ENCODE measurements around the gene SLC22A4. TPM values are rescaled to one million over a fixed set of nuclear protein-coding genes. Genes with fewer than 3 reads are reported as not detected.

The SLC22A4 gene
- total RNA-seq, 1 donor from 2014 or later, result 0.25 TPM

DNA sequence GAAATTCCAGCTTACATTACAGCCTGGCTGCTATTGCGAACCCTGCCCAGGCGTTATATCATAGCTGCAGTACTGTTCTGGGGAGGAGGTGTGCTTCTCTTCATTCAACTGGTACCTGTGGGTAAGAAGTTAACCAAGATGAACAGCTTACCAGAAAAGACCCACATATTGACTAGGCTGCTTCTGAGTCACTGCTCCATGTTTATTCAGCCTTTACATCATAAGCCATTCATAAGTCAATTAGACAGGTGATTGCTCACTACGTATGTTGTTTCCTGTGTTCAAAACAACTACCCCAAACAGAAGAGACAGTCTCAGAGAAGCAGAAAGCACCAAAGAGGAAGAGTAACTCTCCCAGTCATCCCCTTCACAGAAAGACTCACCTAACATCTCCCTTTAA lies 40.6 kb downstream of the SLC22A4 start:
- intact Hi-C loops (cut with micrococcal nuclease), result no loop called here

DNA sequence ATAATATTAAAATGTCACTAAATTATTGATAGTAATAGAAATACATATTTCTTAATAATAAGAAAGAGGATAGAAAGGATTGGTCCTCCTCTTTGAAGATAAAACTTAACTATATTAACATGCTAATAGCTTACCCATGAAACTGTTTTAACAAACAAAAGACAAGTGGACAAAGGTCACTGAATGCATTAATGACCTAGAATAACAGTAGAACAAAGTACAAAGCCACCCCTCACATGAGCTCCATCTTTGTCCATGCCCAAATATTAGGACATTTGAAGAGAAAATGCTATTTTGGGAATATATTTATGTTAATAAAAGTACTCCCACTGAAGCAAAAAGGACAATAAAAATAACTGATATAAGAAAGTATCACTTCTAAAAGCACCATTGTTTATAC lies 41.2 kb downstream of the SLC22A4 start:
- intact Hi-C loops (cut with micrococcal nuclease), result no loop called here

DNA sequence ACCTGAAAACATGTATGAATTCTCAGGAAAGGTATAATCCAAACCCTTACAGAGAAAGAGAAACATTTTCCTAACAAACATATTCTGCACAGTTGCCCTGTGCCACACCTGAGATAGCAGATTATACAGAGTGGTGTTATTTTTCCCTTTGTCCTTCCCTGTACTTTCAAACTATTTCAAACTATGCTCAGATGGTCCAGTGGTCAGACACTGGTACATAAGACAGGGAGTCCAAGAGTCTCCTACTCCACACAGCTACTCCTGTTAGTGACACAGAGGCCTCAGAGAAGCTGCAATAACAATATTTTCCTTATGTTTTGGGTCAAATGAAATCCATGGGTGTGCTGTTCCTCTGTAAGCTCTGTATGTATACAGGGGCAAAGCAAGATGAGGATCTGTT lies 45.3 kb downstream of the SLC22A4 start:
- intact Hi-C loops (cut with micrococcal nuclease), result no loop called here

DNA sequence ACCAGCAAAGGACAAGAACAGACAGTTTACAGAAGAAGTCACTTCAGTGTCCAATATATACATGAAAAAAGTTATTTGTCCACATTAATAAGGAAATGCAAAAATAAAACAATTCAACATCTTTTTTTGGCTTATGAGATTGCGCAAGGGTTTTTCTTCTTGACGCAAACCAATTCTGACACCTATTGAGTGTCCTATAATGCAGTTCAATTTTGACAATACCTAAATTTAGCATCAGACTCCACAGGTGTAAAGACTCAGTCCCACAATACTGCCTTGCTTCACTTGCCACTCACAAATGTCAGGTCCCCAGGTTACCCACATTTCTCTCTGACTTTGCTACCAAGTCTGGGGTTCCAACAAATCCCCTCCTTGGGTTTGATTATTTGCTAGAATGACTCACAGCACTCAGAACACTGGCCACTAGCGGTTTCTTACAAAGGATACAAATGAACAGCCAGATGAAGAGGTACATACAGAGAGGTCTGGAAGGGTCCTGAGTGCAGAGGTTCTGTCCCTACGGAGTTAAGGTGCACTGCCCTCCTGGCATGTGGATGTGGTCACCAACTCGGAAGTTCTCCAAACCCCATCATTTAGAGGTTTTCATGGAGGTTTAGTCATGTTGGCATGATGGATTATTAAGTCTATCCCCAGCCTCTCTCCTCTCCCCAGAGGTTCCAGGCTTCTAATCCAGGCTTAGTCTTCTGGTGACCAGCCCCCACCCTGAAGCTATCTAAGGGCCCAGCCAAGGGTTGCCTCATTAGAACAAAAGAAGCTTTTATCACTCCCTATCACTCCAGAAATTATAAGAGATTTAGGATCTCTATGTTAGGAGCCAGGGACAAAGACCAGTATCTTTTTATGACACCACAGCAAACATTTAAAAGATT lies 48.3 kb downstream of the SLC22A4 start:
- intact Hi-C loops (cut with micrococcal nuclease), result no loop called here

DNA sequence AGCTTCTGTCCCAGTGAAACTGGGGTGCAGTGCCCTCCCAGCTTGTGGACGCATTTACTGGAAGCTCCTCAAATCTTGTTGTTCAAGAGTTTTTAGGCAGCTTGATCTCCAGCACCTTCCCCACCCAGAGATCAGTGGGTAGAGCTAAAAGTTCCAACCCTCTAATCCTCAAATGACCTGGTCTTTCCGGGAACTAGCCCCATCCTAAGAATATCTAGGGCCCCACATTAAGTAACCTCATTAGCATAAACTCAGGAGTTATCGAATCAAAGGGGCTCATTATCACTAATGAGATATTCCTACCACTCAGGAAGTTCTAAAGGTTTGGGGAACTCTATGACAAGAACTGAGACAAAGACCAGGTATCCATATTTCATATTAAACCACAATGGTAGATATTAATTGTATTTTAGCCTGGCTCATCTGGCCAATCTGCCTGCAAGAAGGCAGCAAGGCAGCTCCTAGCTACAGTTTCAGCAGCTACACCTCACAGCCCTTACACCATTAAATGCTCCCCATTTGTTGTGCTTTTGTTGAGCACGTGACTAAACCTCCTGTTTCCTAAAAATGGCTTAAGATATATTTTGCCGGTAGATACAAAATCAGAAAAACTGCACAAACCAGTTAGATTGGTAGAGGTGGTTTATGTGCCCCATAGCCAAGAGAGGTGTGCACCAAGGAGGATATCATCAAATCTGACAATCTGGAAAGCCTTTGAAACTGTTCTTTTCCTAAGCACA lies 50.8 kb downstream of the SLC22A4 start:
- intact Hi-C loops (cut with micrococcal nuclease), result no loop called here

DNA sequence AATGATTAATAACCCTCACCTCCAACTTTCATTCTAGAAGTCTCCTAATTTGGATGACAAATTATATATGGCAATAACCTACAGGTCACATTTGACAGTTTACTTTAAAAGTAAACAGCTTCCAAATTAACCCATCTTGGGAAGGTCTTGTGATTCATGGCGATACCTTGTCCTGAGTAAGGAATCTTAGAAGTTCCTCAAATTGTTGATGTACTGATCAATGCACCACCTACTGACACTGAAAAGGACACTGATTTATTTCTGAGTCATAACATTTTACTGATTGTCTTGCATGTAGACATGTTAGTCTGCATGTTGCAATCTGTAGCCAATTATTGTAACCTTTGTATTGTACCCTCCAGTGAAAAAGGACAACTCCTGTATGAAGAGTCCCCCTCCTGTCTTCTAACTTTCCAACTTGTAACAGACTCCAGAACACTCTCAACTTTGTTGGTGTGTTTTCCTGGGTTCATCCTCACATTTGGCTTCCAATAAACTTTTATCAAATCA lies 59.3 kb downstream of the SLC22A4 start:
- intact Hi-C loops (cut with micrococcal nuclease), result no loop called here

DNA sequence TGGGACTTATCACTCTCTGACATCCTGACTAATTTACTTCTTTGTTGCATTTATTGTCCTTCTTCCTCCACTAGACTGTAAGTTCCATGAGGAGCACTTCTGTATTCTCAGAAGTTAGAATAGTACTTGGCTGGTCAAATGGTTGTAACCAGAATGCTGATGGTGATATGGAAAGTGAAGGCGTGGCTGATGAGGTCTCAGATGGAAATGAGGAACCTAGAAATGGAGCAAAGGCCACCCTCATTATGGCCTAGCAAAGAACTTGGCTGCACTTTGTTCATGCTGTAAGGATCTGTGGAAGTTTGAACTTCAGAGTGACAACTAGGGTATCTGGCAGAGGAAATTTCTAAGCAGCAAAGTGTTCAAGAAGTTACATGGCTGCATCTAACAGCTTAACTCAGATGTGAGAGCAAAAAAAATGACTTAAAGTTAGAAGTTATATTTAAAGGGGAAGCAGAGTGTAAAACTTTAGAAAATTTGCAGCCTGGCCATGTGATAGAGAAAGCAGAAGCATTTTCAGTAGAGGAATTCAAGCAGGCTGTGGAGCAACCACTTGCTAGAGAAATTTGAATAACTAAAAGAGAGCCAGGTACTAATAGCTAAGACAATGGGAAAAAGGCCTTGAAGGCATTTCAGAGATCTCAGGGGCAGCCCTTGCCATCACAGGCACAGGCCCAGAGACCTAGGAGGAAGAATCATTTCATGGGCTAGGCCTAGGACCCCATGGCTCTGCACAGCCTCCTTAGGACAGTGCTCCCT lies 60.4 kb downstream of the SLC22A4 start:
- intact Hi-C loops (cut with micrococcal nuclease), result no loop called here

DNA sequence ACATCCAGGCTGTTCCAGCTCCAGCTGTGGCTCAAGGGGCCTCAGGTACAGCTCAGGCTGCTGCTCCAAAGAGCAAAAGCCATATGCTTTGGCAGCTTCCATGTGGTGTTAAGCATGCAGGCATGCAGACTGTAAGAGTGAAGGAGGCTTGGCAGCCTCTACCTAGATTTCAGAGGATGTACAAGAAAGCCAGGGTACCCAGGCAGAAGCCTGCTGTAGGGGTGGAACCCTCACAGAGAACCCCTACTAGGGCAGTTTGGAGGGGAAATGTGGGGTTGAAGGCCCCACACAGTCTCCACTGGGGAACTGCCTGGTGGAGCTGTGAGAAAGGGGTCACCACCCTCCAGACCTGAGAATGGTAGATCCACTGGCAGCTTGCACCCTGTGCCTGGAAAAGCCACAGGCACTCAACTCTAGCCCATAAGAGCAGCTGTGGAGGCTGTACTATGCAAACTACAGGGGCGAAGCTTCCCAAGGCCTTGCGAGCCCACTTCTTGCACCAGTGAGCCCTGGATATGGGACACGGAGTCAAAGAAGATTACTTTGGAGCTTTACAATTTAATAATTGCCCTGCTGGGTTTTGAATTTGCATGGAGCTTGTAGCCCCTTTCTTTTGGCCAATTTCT lies 61.1 kb downstream of the SLC22A4 start:
- intact Hi-C loops (cut with micrococcal nuclease), result no loop called here

DNA sequence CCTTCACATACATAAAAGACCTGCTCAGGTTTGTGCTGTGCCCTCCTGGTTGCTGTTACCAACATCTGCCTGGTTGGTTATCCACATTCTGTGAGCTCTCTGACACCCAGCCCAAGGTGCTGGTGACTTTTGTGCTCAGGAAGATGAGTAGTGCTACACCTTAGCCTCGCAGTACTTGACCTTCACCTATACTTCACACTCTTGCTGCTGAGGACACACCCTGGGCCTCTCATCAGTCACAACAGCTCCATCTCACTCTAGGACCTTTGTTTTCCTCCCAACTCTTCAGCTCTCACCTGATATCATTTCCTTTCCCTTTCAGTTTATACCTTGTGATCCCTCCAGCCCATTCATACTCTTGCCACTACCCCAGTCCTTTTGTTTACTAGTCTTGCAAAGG lies 64.6 kb downstream of the SLC22A4 start:
- intact Hi-C loops (cut with micrococcal nuclease), result no loop called here

DNA sequence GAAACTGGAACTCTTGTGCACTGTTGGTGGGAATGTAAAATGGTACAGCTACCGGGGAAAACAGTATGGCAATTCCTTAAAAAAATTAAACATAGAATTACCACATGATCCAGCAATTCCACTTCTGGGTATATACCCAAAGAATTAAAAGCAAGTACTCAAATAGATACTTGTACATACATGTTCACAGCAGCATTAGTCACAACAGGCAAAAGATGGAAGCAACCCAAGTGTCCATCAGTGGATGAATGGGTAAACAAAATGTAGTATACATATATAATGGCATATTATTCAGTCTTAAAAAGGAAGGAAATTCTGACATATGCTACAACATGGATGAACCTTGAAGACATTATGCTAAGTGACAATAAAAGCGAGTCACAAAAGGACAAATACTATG lies 67.9 kb downstream of the SLC22A4 start:
- intact Hi-C loops (cut with micrococcal nuclease), result no loop called here

DNA sequence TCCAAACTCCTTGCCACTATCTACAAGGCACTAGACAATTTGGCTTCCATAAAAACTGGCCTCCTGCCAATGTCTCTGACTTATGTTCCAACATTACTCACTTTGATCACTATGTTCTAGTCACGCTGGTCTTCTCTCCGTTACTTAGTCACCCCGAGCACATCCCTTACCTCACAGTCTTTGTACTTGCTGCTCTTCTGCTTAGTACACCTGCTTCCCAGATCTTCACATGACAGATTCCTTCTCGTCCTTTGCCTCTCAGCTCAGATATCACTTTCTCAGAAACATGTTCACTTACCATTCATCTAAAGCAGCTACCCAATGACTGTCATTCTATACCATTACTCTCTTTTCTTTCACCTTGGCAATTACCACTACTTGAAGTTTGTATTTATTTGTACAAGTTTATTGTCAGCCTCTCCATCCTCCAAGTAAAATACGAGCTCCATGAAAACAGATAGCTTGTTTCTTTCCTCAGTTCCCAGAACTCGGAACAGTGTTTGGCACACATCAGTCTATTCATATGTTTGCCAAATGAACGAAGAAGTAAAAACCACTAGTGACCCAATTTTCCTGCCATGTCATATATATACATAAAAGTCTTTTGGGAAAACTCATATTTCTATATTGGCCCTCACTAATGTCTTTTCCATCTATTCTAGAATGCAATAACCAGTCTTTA lies 69.4 kb downstream of the SLC22A4 start:
- intact Hi-C loops (cut with micrococcal nuclease), result no loop called here

DNA sequence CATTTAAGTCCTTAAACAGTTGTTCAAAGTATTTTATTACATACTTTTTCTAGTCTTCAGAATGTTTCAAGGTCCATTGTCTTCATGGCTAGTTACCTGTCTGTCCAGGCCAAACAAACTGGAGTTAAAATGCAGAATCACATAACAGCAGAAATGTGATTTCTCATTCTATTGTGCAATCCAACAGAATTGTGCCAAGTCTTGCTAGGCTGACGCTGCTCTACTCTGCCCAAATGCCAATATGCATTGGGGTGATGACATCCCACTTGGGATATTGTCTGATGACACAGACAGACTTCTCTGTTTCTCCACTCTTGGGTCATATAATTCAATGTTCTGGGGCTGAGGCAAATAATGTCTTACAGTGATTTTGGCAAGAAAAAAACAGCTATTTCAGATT lies 70.1 kb downstream of the SLC22A4 start:
- intact Hi-C loops (cut with micrococcal nuclease), result no loop called here

DNA sequence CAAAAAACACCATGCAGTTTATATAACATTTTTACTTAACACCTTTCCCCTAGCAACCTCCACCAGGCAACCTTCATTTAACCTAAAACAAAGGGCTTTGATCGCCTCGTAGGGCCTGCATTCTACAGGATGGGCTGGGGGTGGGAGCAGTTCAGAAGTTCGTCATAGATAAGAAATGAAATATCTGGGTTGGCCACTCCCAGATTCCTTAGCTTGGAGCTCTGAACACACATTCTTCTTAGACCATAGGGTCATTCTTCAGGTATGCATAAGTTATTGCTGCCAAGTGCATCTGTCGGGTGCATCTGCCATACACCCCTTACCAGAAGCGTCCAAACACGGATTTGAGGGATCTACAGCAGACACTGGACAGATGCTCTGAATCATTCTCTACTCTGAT lies 71.0 kb downstream of the SLC22A4 start:
- intact Hi-C loops (cut with micrococcal nuclease), result loop anchor here (5.0 kb wide), 1 partner anchor 303 kb away; the partner anchor contains the start of gene IL3

DNA sequence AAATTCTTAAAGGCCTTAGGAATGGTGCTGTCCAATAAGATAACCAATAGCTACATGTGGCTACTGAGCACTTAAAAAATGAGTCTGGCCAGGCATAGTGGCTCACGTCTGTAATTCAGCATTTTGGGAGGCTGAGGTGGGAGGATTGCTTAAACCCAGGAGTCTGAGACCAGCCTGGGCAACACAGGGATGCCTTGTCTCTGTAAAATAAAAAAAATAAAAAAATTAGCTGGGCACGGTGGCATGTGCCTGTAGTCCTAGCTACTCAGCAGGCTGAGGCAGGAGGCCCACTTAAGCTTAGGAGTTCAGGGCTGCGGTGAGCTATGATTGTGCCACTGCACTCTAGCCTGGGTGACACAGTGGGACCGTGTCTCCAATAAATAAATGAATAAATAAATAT lies 74.0 kb downstream of the SLC22A4 start:
- intact Hi-C loops (cut with micrococcal nuclease), result loop anchor here (5.0 kb wide), 1 partner anchor 306 kb away; the partner anchor contains the start of gene IL3

DNA sequence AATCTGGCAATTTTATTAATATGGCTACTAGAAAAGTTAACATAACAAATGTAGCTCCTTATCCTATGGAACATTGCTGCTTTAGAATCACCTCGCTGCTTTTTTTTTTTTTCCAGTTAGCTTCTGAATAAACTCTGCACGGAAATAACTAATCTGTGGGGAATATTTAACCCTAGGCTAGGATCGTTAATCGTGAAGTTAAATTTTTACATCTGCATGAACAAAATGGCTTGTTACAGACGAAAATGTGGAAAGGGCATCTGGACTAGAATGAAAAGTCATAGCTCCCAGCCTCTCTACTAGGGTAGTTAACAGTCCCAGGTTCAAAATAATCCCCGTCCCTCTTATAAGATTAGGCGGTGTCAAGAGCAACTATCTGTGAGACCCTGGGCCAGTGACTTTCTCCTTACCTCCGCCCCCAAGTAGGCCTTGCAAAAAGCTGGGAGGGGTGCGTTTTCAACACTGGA lies 74.8 kb downstream of the SLC22A4 start:
- intact Hi-C loops (cut with micrococcal nuclease), result loop anchor here (1.0 to 5.0 kb wide), 2 partner anchors 75 to 307 kb away; partner anchors contain the start of genes IL3 and SLC22A4

DNA sequence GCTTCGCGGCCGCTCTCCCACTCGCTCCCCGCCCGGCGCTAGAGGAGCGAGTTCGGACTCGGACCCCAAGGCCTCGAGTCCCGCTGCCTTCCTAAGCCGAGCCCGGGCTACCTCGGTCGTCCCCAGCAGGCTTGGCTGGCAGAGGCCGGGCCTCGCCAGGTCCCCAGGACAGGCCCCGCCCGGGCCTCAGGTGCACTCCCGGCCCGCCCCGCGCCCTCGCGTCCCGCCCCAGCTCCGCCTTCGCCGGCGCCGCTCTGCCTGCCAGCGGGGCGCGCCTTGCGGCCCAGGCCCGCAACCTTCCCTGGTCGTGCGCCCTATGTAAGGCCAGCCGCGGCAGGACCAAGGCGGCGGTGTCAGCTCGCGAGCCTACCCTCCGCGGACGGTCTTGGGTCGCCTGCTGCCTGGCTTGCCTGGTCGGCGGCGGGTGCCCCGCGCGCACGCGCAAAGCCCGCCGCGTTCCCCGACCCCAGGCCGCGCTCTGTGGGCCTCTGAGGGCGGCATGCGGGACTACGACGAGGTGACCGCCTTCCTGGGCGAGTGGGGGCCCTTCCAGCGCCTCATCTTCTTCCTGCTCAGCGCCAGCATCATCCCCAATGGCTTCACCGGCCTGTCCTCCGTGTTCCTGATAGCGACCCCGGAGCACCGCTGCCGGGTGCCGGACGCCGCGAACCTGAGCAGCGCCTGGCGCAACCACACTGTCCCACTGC lies 75.4 kb downstream of the SLC22A4 start, which contains the start of gene SLC22A5:
Gene SLC22A5, plus strand, starts transcription at position 237 of the 707 bp plus-strand sequence. Its CDS starts 263 bp downstream, at position 500.
- intact Hi-C loops (cut with micrococcal nuclease), result loop anchor here (1.0 to 5.0 kb wide), 3 partner anchors 75 to 307 kb away; partner anchors contain the start of genes IL3, P4HA2 and SLC22A4

DNA sequence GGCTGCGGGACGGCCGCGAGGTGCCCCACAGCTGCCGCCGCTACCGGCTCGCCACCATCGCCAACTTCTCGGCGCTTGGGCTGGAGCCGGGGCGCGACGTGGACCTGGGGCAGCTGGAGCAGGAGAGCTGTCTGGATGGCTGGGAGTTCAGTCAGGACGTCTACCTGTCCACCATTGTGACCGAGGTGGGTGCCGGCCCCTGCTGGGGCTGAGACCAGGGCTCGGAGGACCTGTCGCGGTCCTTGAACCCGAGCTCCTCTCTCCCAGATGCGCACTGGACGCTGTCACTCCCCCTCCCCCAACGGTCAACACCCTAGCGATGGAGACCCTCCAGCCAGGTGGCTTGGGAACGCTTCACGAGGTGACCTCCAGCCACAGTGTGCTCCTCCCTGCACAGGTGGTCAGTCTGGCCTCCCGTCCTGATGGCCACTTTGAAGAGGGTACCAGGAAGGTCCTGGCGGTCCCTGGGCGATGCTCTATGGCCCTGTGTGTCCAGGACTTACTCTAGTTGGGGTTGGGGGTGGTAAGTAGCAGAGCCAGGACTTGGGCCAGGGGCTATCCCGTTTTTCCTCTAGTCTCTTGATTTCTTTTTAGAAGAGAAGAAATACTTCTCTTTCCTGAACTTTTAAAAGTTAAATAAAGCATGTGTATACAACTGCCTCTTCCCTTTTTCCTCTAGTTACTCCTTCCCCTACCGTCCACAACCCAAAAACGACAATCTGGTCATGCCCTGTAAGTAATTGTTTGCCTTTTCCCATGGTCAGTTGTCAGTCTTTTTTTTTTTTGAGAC lies 76.2 kb downstream of the SLC22A4 start:
- intact Hi-C loops (cut with micrococcal nuclease), result loop anchor here (5.0 kb wide), 1 partner anchor 143 kb away; the partner anchor contains the start of gene P4HA2

DNA sequence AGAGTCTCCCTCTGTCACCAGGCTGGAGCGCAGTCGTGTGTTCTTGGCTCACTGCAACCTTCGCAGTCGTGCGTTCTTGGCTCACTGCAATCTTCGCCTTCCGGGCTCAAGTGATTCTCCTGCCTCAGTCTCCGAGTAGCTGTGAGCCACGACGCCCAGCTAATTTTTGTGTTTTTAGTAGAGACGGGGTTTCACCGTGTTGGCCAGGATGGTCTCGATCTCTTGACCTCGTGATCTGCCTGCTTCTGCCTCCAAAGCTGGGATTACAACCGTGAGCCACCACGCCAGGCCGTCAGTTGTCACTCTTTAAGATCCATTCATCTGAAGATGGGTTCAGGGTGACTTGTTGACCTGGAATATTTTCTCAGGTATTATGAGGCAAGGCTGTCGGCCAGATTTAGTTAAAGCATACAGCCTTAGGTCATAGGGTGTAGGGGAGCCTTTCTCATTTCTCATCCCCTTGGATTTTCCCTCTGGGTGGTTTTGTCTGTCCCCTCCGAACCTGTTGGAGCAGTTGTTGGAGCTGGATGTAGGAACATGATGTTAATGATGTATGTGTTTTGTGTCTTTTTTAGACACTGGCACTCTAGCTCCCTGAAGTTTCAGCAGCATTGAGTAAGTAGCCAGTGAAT lies 76.9 kb downstream of the SLC22A4 start:
- intact Hi-C loops (cut with micrococcal nuclease), result loop anchor here (5.0 kb wide), 1 partner anchor 144 kb away; the partner anchor contains the start of gene P4HA2

All from T-helper 2 cell treated with Interferon-gamma antibody and Interleukin-4, amounts not matched to agents 100 ng/mL and 5 ng/mL, for 36 hours (primary cell).